ENCODE results near the gene ERP27.

The ERP27 gene

GRCh38 chr12:14949631-14950030, 11.3 kb upstream of the ERP27 start:
- ChIA-PET POLR2A (no interaction called here), CTCF (no interaction called here)
- TF ChIP-seq BHLHE40 (IDR thresholded peaks at IDR 0.05; ENCODE audit: borderline replicate concordance) (no peak), CTBP1 (IDR thresholded peaks at IDR 0.05; ENCODE audit: borderline replicate concordance) (no peak), L3MBTL2 (conservative IDR thresholded peaks at IDR 0.05) (no peak)
- DNase-seq (ENCODE audit: extremely low spot score): no peak

- CTCF ChIA-PET: no interaction called here
- POLR2A ChIA-PET: no interaction called here
- DNase-seq (ENCODE audit: extremely low spot score): peak; percentile 12
- TF ChIP-seq SP1 (IDR thresholded peaks at IDR 0.05): no peak
- no peak for TF ChIP-seq FOXA1 (IDR thresholded peaks at IDR 0.05)
- no peak for TF ChIP-seq FOXK2 (IDR thresholded peaks at IDR 0.05)
- TF ChIP-seq L3MBTL2 (conservative IDR thresholded peaks at IDR 0.05): no peak
- TF ChIP-seq CTBP1 (IDR thresholded peaks at IDR 0.05; ENCODE audit: borderline replicate concordance): no peak
- TF ChIP-seq NFRKB (IDR thresholded peaks at IDR 0.05): no peak
- no peak for TF ChIP-seq ZNF384 (IDR thresholded peaks at IDR 0.05)
- no peak for TF ChIP-seq SUZ12 (IDR thresholded peaks at IDR 0.05)
- TF ChIP-seq PKNOX1 (IDR thresholded peaks at IDR 0.05): no peak
- TF ChIP-seq ARNT (IDR thresholded peaks at IDR 0.05): no peak
- TF ChIP-seq HDGF (IDR thresholded peaks at IDR 0.05; ENCODE audit: borderline replicate concordance): no peak
- TF ChIP-seq LEF1 (IDR thresholded peaks at IDR 0.05; ENCODE audit: borderline replicate concordance): no peak
- TF ChIP-seq ELF4 (IDR thresholded peaks at IDR 0.05): no peak
- TF ChIP-seq FOXM1 (IDR thresholded peaks at IDR 0.05; ENCODE audit: borderline replicate concordance): no peak
- TF ChIP-seq TARDBP (IDR thresholded peaks at IDR 0.05): no peak
- no peak for TF ChIP-seq BHLHE40 (IDR thresholded peaks at IDR 0.05; ENCODE audit: borderline replicate concordance)
Observed at GRCh38 chr12:14948672-14949071, 10.3 kb upstream of the ERP27 start.

- TF ChIP-seq ZNF384 (IDR thresholded peaks at IDR 0.05) (no peak), ELF4 (IDR thresholded peaks at IDR 0.05) (no peak)
- POLR2A ChIA-PET: no interaction called here
- DNase-seq (ENCODE audit: extremely low spot score): no peak
- CTCF ChIA-PET: no interaction called here
Observed at GRCh38 chr12:14946861-14947260, 8.5 kb upstream of the ERP27 start.

DNA sequence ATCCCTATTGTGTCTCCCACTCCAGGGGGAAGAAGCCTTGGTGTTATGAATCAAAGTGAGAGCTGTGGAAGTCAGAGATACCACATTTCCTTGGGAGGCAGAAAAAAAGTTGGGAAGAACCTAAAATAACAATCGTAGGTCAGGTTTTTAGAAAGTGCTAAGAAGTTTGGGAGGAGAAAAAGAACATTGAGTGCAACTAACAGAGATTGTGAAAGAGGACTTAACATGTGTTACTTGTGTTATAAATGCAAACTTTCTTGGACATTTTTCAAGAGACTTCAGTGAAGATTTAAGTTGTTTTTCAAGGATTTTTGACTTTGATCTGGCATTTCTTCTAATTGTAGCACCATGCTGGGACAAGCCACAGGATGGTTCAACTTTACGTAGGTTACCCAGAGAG, 7.8 kb upstream of the ERP27 start:
- DNase-seq (ENCODE audit: extremely low spot score): no peak
- no peak for TF ChIP-seq BHLHE40 (IDR thresholded peaks at IDR 0.05; ENCODE audit: borderline replicate concordance)
- TF ChIP-seq ELF4 (IDR thresholded peaks at IDR 0.05): no peak
- no peak for TF ChIP-seq PKNOX1 (IDR thresholded peaks at IDR 0.05)
- no peak for TF ChIP-seq ZNF384 (IDR thresholded peaks at IDR 0.05)
- TF ChIP-seq ARNT (IDR thresholded peaks at IDR 0.05): no peak
- no peak for TF ChIP-seq FOXK2 (IDR thresholded peaks at IDR 0.05)
- ChIA-PET CTCF (no interaction called here), POLR2A (no interaction called here)

GRCh38 chr12:14942196-14942931, 4.0 kb upstream of the ERP27 start:
- ChIA-PET CTCF (no interaction called here), POLR2A (no interaction called here)
- TF ChIP-seq LEF1 (IDR thresholded peaks at IDR 0.05; ENCODE audit: borderline replicate concordance) (no peak), FOXM1 (IDR thresholded peaks at IDR 0.05; ENCODE audit: borderline replicate concordance) (no peak), NFRKB (IDR thresholded peaks at IDR 0.05) (no peak)
- DNase-seq (ENCODE audit: extremely low spot score): no peak

GRCh38 chr12:14941369-14941768, 3.0 kb upstream of the ERP27 start:
- CTCF ChIA-PET: no interaction called here
- POLR2A ChIA-PET: no interaction called here
- TF ChIP-seq ELF4 (IDR thresholded peaks at IDR 0.05) (no peak), FOXM1 (IDR thresholded peaks at IDR 0.05; ENCODE audit: borderline replicate concordance) (no peak), PKNOX1 (IDR thresholded peaks at IDR 0.05) (no peak), FOXK2 (IDR thresholded peaks at IDR 0.05) (no peak), FOXA1 (IDR thresholded peaks at IDR 0.05) (no peak), NFRKB (IDR thresholded peaks at IDR 0.05) (no peak), HDGF (IDR thresholded peaks at IDR 0.05; ENCODE audit: borderline replicate concordance) (no peak), BHLHE40 (IDR thresholded peaks at IDR 0.05; ENCODE audit: borderline replicate concordance) (no peak), ZNF384 (IDR thresholded peaks at IDR 0.05) (no peak), SP1 (IDR thresholded peaks at IDR 0.05) (no peak), TARDBP (IDR thresholded peaks at IDR 0.05) (no peak), LEF1 (IDR thresholded peaks at IDR 0.05; ENCODE audit: borderline replicate concordance) (no peak), CTBP1 (IDR thresholded peaks at IDR 0.05; ENCODE audit: borderline replicate concordance) (no peak), ARNT (IDR thresholded peaks at IDR 0.05) (no peak), L3MBTL2 (conservative IDR thresholded peaks at IDR 0.05) (no peak), SUZ12 (IDR thresholded peaks at IDR 0.05) (no peak)
- DNase-seq (ENCODE audit: extremely low spot score): no peak

- ChIA-PET POLR2A (interaction anchor here (1.0 kb wide), 1 partner anchor 134 kb away, joined by 3 read pairs; the partner anchor contains the start of genes C12orf60 and WBP11), CTCF (no interaction called here)
- no peak for TF ChIP-seq HDGF (IDR thresholded peaks at IDR 0.05; ENCODE audit: borderline replicate concordance)
- DNase-seq (ENCODE audit: extremely low spot score): peak; percentile 17
Observed at GRCh38 chr12:14937689-14938088, 648 bp downstream of the ERP27 start.
